ENCODE results near the gene TMEM203.
A peak's percentile ranks its signal among the peaks of the same experiment; 100 is the strongest.

DNA sequence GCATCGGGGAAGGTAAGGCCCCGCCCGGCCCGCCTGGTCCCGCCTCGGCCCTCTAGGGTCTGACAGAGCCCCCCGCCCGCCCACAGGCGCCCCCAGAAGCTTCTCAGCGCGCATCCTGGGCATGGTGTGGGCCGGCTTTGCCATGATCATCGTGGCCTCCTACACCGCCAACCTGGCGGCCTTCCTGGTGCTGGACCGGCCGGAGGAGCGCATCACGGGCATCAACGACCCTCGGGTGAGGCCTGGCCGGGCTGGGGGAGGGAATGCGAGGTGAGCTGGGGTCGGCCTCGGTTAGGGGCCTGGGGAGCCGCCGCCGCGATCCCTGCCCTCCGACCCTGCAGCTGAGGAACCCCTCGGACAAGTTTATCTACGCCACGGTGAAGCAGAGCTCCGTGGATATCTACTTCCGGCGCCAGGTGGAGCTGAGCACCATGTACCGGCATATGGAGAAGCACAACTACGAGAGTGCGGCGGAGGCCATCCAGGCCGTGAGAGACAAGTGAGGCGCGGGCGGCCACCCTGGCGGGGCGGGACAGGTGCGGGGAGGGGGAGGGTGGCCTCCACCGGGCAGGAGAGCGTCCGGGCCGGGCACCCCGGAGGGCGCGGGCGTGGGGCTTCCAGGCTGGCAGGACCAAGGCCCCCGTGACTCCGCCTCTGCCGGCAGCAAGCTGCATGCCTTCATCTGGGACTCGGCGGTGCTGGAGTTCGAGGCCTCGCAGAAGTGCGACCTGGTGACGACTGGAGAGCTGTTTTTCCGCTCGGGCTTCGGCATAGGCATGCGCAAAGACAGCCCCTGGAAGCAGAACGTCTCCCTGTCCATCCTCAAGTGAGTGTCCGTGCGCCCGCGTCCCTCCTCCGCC, 42.7 kb downstream of the TMEM203 start:
- TF ChIP-seq, protein P1, sequence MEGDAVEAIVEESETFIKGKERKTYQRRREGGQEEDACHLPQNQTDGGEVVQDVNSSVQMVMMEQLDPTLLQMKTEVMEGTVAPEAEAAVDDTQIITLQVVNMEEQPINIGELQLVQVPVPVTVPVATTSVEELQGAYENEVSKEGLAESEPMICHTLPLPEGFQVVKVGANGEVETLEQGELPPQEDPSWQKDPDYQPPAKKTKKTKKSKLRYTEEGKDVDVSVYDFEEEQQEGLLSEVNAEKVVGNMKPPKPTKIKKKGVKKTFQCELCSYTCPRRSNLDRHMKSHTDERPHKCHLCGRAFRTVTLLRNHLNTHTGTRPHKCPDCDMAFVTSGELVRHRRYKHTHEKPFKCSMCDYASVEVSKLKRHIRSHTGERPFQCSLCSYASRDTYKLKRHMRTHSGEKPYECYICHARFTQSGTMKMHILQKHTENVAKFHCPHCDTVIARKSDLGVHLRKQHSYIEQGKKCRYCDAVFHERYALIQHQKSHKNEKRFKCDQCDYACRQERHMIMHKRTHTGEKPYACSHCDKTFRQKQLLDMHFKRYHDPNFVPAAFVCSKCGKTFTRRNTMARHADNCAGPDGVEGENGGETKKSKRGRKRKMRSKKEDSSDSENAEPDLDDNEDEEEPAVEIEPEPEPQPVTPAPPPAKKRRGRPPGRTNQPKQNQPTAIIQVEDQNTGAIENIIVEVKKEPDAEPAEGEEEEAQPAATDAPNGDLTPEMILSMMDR (IDR thresholded peaks at IDR 0.05): peak in 1 of 6 experiments; percentile 21
- no peak for TF ChIP-seq POLR2A (IDR thresholded peaks at IDR 0.05)
